Left lung (tissue), 10 donors: ENCODE measurements around the gene ACOX3. TPM values are rescaled to one million over a fixed set of nuclear protein-coding genes. Genes with fewer than 3 reads are reported as not detected.
A peak's percentile ranks its signal among the peaks of the same experiment; 100 is the strongest.

Experiments
- ATAC-seq: fragments of 200-7000 bp; cut with Tn5 transposase; one replicate; pipeline ENCODE4 v1.9.1; 2020; ENCODE audit warnings: moderate library complexity
- DNase-seq, 4 donors: peaks; one replicate each; pipeline ENCODE4 v3.0.0-alpha.2; 2013 to 2020
- H3K27ac ChIP-seq, 2 donors: fragments of 200-600 bp; sonication (generic) in 1 of 2; one replicate each; pipeline versions ENCODE4 v1.5.0 to v1.8.0; 2020 to 2021
- H3K27me3 ChIP-seq, 2 donors: fragments of 200-600 bp; sonication (generic) in 1 of 2; one replicate each; pipeline versions ENCODE4 v1.5.0 to v1.8.0; 2020 to 2021
- H3K36me3 ChIP-seq, 2 donors: fragments of 200-600 bp; sonication (generic) in 1 of 2; one replicate each; pipeline versions ENCODE4 v1.5.0 to v1.8.0; 2020 to 2021
- H3K4me1 ChIP-seq, 2 donors: fragments of 200-600 bp; one replicate each; pipeline ENCODE4 v1.8.0; 2021
- H3K4me3 ChIP-seq, 2 donors: fragments of 200-600 bp; sonication (generic) in 1 of 2; one replicate each; pipeline versions ENCODE4 v1.5.0 to v1.8.0; 2020 to 2021; ENCODE audit warnings: mild to moderate bottlenecking in 1 of 2
- H3K9me3 ChIP-seq, 2 donors: fragments of 200-600 bp; sonication (generic) in 1 of 2; one replicate each; pipeline versions ENCODE4 v1.5.0 to v1.8.0; 2020 to 2021
- intact Hi-C, 2 donors: fragments of 100-400 bp; cut with DNase I; formaldehyde crosslinking; loops; one replicate each; pipeline versions ENCODE4 v1.11.2 to v1.14.2; 2022
- polyA plus RNA-seq, 6 donors: library from polyadenylated mRNA; unstranded; fragments of 120-200 nt; gene quantifications; one replicate each; pipeline ENCODE4 v1.2.1, GENCODE V29; 2013; ENCODE audit not compliant: insufficient read length in 6 of 6
- total RNA-seq, 2 donors: library from RNA; stranded (reverse); fragmentation: NEBNext Ultra II Directional; extraction: Animal tissue kit (Norgen Biotek cat#: 25700); gene quantifications; one replicate each; pipeline ENCODE4 v1.2.1, GENCODE V29; 2021
- TF ChIP-seq, protein P1 (sequence below), 2 donors: fragments of 200-600 bp; sonication (generic) in 1 of 2; IDR thresholded peaks; one replicate each; pipeline versions ENCODE4 v1.5.0 to v1.8.0; 2021; ENCODE audit warnings: antibody characterized with exemption in 2 of 2
- donor health status: DM: no; HTN: yes; CAD: no.
- donor health status: DM: no; HTN: no; CAD: no.

The ACOX3 gene
- total and polyA plus RNA-seq, 8 donors, result 19.9 to 31.7 (median 23.4) TPM

DNA sequence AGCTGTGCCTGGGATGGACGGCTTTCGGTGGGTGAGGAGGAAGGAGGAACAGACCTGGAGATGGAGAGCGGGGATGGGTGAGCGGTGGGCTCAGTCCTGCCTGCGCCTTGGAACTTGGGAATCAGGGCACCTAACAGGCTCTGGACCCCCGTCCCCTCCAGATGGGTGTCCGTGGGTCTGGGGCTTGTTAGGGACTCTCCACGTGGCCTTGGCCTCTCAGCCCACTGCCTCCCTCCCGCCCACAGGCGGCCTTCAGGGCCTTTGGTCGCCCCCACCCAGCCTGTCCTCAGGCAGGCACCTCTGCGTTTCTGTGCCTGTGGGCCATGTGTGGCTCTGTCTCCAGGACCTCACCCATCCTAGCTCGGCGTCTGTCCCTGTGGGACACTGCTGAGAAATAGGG, 29.0 kb upstream of the ACOX3 start:
- TF ChIP-seq, protein P1, sequence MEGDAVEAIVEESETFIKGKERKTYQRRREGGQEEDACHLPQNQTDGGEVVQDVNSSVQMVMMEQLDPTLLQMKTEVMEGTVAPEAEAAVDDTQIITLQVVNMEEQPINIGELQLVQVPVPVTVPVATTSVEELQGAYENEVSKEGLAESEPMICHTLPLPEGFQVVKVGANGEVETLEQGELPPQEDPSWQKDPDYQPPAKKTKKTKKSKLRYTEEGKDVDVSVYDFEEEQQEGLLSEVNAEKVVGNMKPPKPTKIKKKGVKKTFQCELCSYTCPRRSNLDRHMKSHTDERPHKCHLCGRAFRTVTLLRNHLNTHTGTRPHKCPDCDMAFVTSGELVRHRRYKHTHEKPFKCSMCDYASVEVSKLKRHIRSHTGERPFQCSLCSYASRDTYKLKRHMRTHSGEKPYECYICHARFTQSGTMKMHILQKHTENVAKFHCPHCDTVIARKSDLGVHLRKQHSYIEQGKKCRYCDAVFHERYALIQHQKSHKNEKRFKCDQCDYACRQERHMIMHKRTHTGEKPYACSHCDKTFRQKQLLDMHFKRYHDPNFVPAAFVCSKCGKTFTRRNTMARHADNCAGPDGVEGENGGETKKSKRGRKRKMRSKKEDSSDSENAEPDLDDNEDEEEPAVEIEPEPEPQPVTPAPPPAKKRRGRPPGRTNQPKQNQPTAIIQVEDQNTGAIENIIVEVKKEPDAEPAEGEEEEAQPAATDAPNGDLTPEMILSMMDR (IDR thresholded peaks at IDR 0.05), result no peak
- Histone ChIP-seq H3K9me3 (no peaks in the 10 kb centered on the region), H3K4me1 (peaks cover 0 to 12% of the 10 kb centered on the region in 2 donors), H3K36me3 (peaks cover 0 to 62% of the 10 kb centered on the region in 2 donors), H3K27ac (no peak overlapping the region), H3K27me3 (no peaks in the 10 kb centered on the region), H3K4me3 (no peak overlapping the region)
- DNase-seq, result no peak
- intact Hi-C loops, result loop anchor here in 1 of 2 donors (5.0 kb wide), 1 partner anchor 128 kb away; no protein-coding TSS in a partner anchor
- no peak for ATAC-seq

DNA sequence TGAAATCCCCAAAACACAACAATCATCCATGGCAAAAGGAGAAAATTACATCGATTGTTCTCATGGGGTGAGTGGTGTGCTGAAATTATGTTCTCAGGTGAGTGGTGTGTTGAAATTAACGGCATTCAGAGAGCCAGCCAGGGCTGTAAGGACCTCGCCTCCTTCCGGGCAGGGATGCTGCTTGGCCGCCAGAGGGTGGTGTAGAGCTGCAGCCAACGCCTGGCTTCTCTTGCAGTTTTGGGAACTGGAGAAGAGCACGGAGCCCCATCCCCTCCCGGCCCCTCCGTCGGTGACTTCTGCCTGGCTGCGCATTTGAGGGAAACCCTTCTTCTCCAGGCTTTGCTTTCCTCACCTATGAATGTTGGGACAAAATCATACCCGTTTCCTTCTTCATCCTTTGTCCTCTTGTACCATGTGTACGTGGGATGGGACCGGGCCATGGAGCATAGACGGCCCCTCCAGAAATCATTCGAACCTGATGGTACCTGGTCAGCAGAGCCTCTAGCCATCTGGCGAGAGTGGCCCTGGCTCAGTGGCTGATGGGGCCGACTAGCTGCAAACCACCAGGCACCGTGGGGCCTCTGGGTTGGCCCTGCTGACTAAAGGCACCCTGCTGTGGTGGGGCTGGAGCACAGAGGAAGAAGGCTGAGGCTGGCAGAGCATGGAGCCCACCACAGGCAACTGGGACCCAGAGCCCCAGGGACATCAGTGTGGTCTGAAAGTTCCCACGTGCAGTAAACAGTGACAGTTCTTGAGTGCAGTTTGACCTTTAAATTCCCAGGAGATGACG, 28.4 kb upstream of the ACOX3 start:
- Histone ChIP-seq H3K27ac (no peak overlapping the region), H3K9me3 (no peaks in the 10 kb centered on the region), H3K36me3 (peaks cover 0 to 68% of the 10 kb centered on the region in 2 donors), H3K27me3 (no peaks in the 10 kb centered on the region), H3K4me3 (no peak overlapping the region), H3K4me1 (peaks cover 0 to 12% of the 10 kb centered on the region in 2 donors)
- intact Hi-C loops, result loop anchor here in 1 of 2 donors (5.0 kb wide), 1 partner anchor 128 kb away; no protein-coding TSS in a partner anchor
- peak; percentile 36 to 90 (median 66) for DNase-seq
- TF ChIP-seq, protein P1 (IDR thresholded peaks at IDR 0.05), result peak; percentile 78 to 84
- ATAC-seq, result peak; percentile 87

DNA sequence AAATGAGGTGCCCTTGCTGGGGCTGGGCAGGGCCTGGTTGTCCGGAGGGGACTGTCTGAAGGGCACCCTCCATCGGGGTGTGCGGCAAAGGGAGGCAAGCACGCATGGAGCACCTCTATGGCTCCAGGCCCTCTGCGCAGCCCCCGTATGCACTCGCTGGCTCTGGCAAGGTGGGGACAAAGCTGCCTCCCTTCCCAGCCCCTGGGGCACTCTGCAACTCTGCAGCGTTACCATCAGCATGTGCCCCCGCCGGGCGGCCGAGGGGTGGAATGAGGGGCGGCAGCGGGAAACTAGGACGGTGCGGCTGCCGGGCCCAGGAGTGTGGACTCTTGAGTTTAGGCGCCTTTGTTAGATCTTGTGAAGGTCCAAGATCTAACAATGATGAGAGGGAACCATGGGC, 26.5 kb upstream of the ACOX3 start:
- intact Hi-C loops, result loop anchor here in 1 of 2 donors (5.0 kb wide), 1 partner anchor 130 kb away; no protein-coding TSS in a partner anchor
- Histone ChIP-seq H3K27ac (no peak overlapping the region), H3K27me3 (no peaks in the 10 kb centered on the region), H3K4me1 (peaks cover 0 to 5% of the 10 kb centered on the region in 2 donors), H3K36me3 (peaks cover 0 to 78% of the 10 kb centered on the region in 2 donors), H3K9me3 (no peaks in the 10 kb centered on the region), H3K4me3 (no peak overlapping the region)
- TF ChIP-seq, protein P1 (IDR thresholded peaks at IDR 0.05), result no peak
- ATAC-seq, result no peak
- no peak for DNase-seq

DNA sequence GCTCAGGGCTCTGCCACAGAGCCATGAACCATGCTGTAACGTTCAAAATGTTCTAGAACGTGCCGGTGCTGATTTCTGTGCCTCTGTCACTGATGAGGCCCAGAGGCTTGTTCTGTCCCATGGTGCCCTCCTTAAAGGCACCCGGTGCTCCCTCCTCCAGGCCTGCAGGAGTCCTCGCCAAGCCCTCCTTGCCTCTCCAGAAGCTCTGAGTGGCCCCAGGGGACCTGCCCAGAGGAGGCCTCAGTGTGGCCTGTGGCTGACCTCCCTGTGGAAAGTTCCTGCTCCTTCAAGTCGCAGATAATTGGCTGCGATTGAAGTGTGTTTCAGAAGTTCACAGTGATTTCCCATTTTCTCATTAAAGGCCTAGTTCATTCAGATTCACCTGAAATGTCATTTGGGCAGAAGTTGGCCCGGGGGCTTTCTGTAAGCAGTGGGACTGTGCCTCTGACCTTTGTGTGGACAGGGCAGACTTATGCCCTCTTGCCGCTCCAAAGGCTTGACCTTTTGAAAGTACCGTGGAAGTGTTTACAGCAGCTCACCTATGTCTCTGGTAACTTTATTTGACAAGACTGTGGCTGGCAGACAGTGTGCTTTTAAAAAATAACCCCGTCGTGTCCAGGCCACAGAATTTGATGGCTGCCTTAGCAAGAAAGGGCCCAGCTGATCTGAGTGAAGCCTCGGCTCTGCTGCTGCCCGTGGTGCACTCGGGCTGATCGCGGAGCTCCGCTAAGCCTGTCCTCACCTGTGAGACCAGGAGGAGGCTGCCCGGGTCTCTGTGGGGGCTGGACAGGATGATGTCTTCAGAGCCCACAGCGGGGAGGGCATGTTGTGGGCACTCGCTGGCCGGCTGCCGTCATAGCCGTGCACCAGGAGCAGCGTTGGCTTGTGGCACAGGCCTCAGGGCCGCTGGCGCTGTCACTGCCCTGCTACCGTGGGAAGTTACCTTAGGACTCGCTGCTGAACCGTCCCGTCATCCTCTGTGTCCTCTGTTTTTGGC, 25.4 kb upstream of the ACOX3 start:
- peaks cover 0 to 78% of the 10 kb centered on the region in 2 donors for H3K36me3 ChIP-seq
- intact Hi-C loops, result loop anchor here in 1 of 2 donors (5.0 kb wide), 1 partner anchor 131 kb away; no protein-coding TSS in a partner anchor

More for the DNA sequence above, 25.4 kb upstream of the ACOX3 start:
- ATAC-seq (no peak), DNase-seq (no peak)
- no peak overlapping the region for H3K27ac ChIP-seq
- TF ChIP-seq, protein P1 (IDR thresholded peaks at IDR 0.05), result no peak
- no peaks in the 10 kb centered on the region for H3K4me1 ChIP-seq
- no peaks in the 10 kb centered on the region for H3K9me3 ChIP-seq
- H3K27me3 ChIP-seq, result no peaks in the 10 kb centered on the region
- H3K4me3 ChIP-seq, result no peak overlapping the region
